GM13976 (cell line): ENCODE measurements around the gene SRBD1.

Source experiments
- DNase-seq: peaks from one replicate; pipeline ENCODE4 v3.0.0; 2012; ENCODE audit warnings: low spot score
- CTCF ChIP-seq: IDR thresholded peaks from 2 replicates; pipeline ENCODE4 v1.5.1; 2012; ENCODE audit warnings: borderline replicate concordance, mild to moderate bottlenecking; ENCODE audit not compliant: insufficient read depth; ENCODE audit errors: extremely low read depth, missing control alignments, control extremely low read depth
- in situ Hi-C: fragments of 300-500 bp; cut with MboI; formaldehyde crosslinking; loops from one replicate; pipeline ENCODE4 v1.12.0; 2022; ENCODE audit warnings: low sequenced_read_pairs, mixed read lengths, inconsistent platforms; ENCODE audit not compliant: unreplicated experiment

The SRBD1 gene

GRCh38 chr2:45399040-45399784 lies 211.9 kb downstream of the SRBD1 start:
- in situ Hi-C loops = no loop called here
- TF ChIP-seq CTCF = no peak
- DNase-seq = no peak

GRCh38 chr2:45397292-45397691 lies 213.8 kb downstream of the SRBD1 start:
- in situ Hi-C loops = no loop called here
- DNase-seq = no peak
- TF ChIP-seq CTCF = no peak

GRCh38 chr2:45396671-45397070 lies 214.4 kb downstream of the SRBD1 start:
- DNase-seq = no peak
- in situ Hi-C loops = no loop called here

GRCh38 chr2:45394842-45395241 lies 216.2 kb downstream of the SRBD1 start:
- DNase-seq = no peak
- in situ Hi-C loops = no loop called here
- TF ChIP-seq CTCF = no peak

More at GRCh38 chr2:45396671-45397070, 214.4 kb downstream of the SRBD1 start:
- no peak for TF ChIP-seq CTCF

GRCh38 chr2:45394216-45394615 lies 216.9 kb downstream of the SRBD1 start:
- no peak for DNase-seq
- in situ Hi-C loops = no loop called here
- TF ChIP-seq CTCF = no peak

GRCh38 chr2:45391866-45392265 lies 219.2 kb downstream of the SRBD1 start:
- DNase-seq = no peak
- in situ Hi-C loops = no loop called here
- TF ChIP-seq CTCF = no peak
